ENCODE measurements around the gene PTPRF.

The PTPRF gene

GRCh38 chr1:43612406-43612805 is 81.7 kb downstream of the PTPRF start:
- DNase-seq, result no peak

- DNase-seq, result no peak
Observed at GRCh38 chr1:43613075-43613942, 82.6 kb downstream of the PTPRF start.

GRCh38 chr1:43614211-43614610 is 83.5 kb downstream of the PTPRF start:
- DNase-seq, result no peak

GRCh38 chr1:43614891-43615290 is 84.2 kb downstream of the PTPRF start:
- no peak for DNase-seq

GRCh38 chr1:43616383-43616782 is 85.7 kb downstream of the PTPRF start:
- DNase-seq, result no peak

GRCh38 chr1:43617011-43617410 is 86.3 kb downstream of the PTPRF start:
- no peak for DNase-seq

- DNase-seq, result no peak
Observed at GRCh38 chr1:43617668-43618067, 87.0 kb downstream of the PTPRF start.

GRCh38 chr1:43618521-43619313 is 88.0 kb downstream of the PTPRF start:
- no peak for DNase-seq

GRCh38 chr1:43619314-43619790 is 88.7 kb downstream of the PTPRF start:
- DNase-seq, result no peak

- DNase-seq, result no peak
Observed at GRCh38 chr1:43619996-43620920, 89.6 kb downstream of the PTPRF start.

- no peak for DNase-seq
Observed at GRCh38 chr1:43620956-43621355, 90.3 kb downstream of the PTPRF start.

- DNase-seq, result no peak
Observed at GRCh38 chr1:43621386-43621785, 90.7 kb downstream of the PTPRF start.

- no peak for DNase-seq
Observed at GRCh38 chr1:43621861-43622260, 91.2 kb downstream of the PTPRF start.

GRCh38 chr1:43622471-43622870 is 91.8 kb downstream of the PTPRF start:
- no peak for DNase-seq

GRCh38 chr1:43622901-43623780 is 92.5 kb downstream of the PTPRF start:
- no peak for DNase-seq

GRCh38 chr1:43625063-43625780 is 94.5 kb downstream of the PTPRF start:
- no peak for DNase-seq

GRCh38 chr1:43632135-43632670 is 101.5 kb downstream of the PTPRF start:
- no peak for DNase-seq

- DNase-seq, result no peak
Observed at GRCh38 chr1:43634721-43635120, 104.0 kb downstream of the PTPRF start.

- no peak for DNase-seq
Observed at GRCh38 chr1:43636006-43636641, 105.4 kb downstream of the PTPRF start.

GRCh38 chr1:43637267-43637666 is 106.6 kb downstream of the PTPRF start:
- DNase-seq, result no peak
